Astrocyte (in vitro differentiated cells and primary cell): ENCODE data around the gene ARIH1.

Experiments
- EZH2 ChIP-seq: IDR thresholded peaks from 2 replicates; pipeline ENCODE4 v1.6.1; 2012; ENCODE audit warnings: mild to moderate bottlenecking, low read length, inconsistent platforms; ENCODE audit not compliant: insufficient read depth
- TF ChIP-seq, protein P1 (sequence below): IDR thresholded peaks from 2 replicates; pipeline ENCODE4 v1.5.1; 2011; ENCODE audit warnings: low read depth, mild to moderate bottlenecking, inconsistent platforms, low read length, moderate library complexity; ENCODE audit not compliant: insufficient read depth

- TF ChIP-seq, protein P1, sequence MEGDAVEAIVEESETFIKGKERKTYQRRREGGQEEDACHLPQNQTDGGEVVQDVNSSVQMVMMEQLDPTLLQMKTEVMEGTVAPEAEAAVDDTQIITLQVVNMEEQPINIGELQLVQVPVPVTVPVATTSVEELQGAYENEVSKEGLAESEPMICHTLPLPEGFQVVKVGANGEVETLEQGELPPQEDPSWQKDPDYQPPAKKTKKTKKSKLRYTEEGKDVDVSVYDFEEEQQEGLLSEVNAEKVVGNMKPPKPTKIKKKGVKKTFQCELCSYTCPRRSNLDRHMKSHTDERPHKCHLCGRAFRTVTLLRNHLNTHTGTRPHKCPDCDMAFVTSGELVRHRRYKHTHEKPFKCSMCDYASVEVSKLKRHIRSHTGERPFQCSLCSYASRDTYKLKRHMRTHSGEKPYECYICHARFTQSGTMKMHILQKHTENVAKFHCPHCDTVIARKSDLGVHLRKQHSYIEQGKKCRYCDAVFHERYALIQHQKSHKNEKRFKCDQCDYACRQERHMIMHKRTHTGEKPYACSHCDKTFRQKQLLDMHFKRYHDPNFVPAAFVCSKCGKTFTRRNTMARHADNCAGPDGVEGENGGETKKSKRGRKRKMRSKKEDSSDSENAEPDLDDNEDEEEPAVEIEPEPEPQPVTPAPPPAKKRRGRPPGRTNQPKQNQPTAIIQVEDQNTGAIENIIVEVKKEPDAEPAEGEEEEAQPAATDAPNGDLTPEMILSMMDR = no peak
- no peak for TF ChIP-seq EZH2
These were observed 62.4 kb downstream of the ARIH1 start for GRCh38 chr15:72536506-72536905.
